ENCODE measurements around the gene MORN3.
"Not testable (repeated sequence)": the region's sequence is repeated elsewhere in the genome, so short reads cannot be mapped to it uniquely, and the experiment has no call there.

Gene MORN3, protein sequence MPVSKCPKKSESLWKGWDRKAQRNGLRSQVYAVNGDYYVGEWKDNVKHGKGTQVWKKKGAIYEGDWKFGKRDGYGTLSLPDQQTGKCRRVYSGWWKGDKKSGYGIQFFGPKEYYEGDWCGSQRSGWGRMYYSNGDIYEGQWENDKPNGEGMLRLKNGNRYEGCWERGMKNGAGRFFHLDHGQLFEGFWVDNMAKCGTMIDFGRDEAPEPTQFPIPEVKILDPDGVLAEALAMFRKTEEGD

DNA sequence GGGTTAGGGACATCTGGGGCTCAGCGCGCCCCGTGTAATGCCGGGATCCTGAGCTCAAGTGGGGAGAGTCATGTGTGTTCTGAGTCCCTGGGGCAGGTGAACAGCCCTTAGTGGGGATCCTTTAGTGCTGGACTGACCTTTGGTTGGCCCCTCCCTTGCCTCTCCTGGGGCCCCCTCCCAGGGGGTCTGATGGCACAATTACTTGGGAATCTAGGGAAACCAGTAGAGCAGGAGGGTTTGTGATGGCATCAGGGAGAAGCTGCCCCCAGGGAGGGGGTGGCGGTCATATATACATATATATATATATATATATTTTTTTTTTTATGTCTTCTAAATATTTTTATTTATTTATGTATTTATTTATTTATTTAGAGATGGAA lies at the start of gene MORN3:
TSS of gene MORN3 (minus strand) at position 134 of the 380 bp plus-strand sequence. CDS start 171 bp downstream, outside the sequence.
- Histone ChIP-seq H3K9ac (ENCODE audit: low read length) (no peak within 1 kb of the TSS), H3K4me1 (ENCODE audit: control insufficient read depth, insufficient read depth, low read length) (peaks cover 19% of the 10 kb centered on the region), H3K4me3 (ENCODE audit: low read length) (no peak within 1 kb of the TSS), H3K27me3 (replicated peaks; ENCODE audit: control insufficient read depth, insufficient read depth, low read length) (no peaks in the 10 kb centered on the region), H3K9me3 (ENCODE audit: control insufficient read depth, low read length) (no peaks in the 10 kb centered on the region), H3K36me3 (ENCODE audit: control insufficient read depth, insufficient read depth, low read length, severe bottlenecking) (no peaks in the 10 kb centered on the region)
- DNase-seq (ENCODE audit: low read depth) = no peak

DNA sequence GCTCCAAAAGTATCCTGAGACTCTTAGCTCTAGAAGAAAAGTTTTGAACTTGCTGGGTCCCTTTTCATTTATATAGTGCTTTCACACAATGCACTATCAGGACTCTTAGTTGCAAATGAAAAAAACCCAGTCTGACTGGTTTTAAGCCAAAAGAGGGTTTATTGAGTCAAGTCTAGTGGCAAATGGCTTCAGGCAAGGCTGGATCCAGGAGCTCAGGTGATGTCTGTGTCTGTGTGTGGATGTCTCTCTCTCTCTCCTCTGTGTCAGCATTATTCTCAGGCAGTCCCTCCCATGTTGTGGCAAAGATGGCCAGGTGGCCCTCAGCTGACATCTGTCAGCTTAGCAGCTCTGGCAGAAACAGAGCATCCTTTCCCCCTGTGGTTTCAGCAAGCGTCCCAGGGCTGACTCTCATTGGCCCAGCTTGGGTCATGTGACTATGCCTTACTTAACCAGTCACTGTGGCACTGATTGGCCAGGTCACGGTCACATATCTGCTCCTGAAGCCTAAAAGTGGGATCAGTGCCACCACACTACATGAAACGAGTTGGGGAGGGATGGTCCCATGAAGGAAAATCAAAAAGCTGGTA lies 49.3 kb upstream of the MORN3 start:
- peaks cover 10% of the 10 kb centered on the region for H3K4me1 ChIP-seq (ENCODE audit: control insufficient read depth, insufficient read depth, low read length)
- H3K27me3 ChIP-seq (replicated peaks; ENCODE audit: control insufficient read depth, insufficient read depth, low read length) = no peaks in the 10 kb centered on the region
- no peak overlapping the region for H3K4me3 ChIP-seq (ENCODE audit: low read length)
- no peak for DNase-seq (ENCODE audit: low read depth)
- no peaks in the 10 kb centered on the region for H3K9me3 ChIP-seq (ENCODE audit: control insufficient read depth, low read length)
- H3K36me3 ChIP-seq (ENCODE audit: control insufficient read depth, insufficient read depth, low read length, severe bottlenecking) = no peaks in the 10 kb centered on the region
- no peak overlapping the region for H3K9ac ChIP-seq (ENCODE audit: low read length)

DNA sequence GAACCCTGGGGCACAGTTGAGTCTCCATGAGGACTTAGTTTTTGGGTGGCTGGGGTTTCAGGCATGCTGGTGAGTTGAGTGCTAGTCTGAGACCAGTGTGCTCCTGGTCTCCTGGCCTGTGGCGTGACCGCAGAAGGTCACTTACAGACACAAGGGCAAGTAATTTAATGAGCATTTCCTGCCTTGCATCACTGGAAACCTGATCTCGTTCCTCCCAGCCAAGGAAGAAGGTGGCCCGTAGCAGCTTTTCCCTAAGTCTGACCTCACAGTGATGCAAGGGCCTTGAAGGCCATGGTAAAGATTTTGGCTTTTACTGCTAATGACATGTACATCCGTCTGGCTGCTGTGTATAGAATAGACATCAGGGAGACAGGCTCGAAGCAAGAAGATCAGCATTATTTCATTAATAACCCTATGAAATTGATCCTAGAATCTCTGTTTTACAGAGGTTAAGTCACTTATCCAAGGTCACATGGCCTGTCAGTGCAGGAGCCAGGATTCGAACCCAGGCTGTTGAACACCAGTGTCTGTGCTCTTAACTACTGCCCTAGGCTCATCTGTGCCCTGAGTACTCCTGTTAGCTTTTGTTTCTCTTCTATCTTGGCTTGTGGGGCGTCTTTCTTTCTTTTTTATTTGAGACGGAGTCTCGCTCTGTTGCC lies 47.7 kb upstream of the MORN3 start:
- peaks cover 15% of the 10 kb centered on the region for H3K4me1 ChIP-seq (ENCODE audit: control insufficient read depth, insufficient read depth, low read length)
- no peak overlapping the region for H3K9ac ChIP-seq (ENCODE audit: low read length)
- no peak overlapping the region for H3K4me3 ChIP-seq (ENCODE audit: low read length)
- DNase-seq (ENCODE audit: low read depth) = peak; percentile 87
- H3K9me3 ChIP-seq (ENCODE audit: control insufficient read depth, low read length) = no peaks in the 10 kb centered on the region
- no peaks in the 10 kb centered on the region for H3K27me3 ChIP-seq (replicated peaks; ENCODE audit: control insufficient read depth, insufficient read depth, low read length)
- H3K36me3 ChIP-seq (ENCODE audit: control insufficient read depth, insufficient read depth, low read length, severe bottlenecking) = no peaks in the 10 kb centered on the region

DNA sequence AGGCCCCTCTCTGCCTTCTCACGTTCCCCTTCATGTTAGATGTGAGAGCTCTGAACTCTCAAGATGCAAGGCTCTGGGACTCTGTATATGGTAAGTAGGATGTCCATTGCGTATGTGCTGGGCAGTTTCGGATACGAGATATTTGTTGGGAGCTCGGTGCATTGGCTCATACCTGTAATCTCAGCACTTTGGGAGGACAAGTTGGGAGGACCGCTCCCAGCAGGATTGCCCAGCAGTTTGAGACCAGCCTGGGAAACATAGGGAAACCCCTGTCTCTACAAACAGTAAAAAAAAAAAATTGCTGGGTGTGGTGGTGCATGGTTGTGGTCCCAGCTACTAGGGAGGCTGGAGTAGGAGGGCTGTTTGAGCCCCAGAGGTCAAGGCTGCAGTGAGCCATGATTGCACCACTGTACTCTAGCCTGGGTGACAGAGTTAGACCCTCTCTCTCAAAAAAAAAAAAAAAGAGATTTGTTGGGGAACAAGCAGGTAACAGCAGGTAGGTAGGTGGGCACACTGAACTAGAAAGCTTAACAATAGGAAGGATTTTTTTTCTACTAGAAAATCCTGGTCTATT lies 46.5 kb upstream of the MORN3 start:
- H3K36me3 ChIP-seq (ENCODE audit: control insufficient read depth, insufficient read depth, low read length, severe bottlenecking) = no peaks in the 10 kb centered on the region
- H3K9me3 ChIP-seq (ENCODE audit: control insufficient read depth, low read length) = no peaks in the 10 kb centered on the region
- DNase-seq (ENCODE audit: low read depth) = no peak
- H3K27me3 ChIP-seq (replicated peaks; ENCODE audit: control insufficient read depth, insufficient read depth, low read length) = no peaks in the 10 kb centered on the region
- H3K4me1 ChIP-seq (ENCODE audit: control insufficient read depth, insufficient read depth, low read length) = peaks cover 21% of the 10 kb centered on the region
- H3K4me3 ChIP-seq (ENCODE audit: low read length) = no peak overlapping the region
- no peak overlapping the region for H3K9ac ChIP-seq (ENCODE audit: low read length)

DNA sequence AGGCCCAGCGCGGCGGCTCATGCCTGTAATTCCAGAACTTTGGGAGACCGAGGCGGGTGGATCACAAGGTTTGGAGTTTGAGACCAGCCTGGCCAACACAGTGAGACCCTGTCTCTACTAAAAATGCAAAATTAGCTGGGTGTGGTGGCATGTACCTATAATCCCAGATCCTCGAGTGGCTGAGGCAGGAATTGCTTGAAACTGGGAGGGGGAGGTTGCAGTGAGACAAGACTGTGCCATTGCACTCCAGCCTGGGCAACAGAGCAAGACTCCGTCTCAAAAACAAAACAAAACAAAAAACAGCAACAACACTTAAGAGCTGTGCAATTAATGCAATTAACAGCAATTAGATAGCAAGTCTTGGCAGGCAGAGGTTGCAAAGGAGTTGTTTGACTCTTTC lies 45.6 kb upstream of the MORN3 start:
- not testable (repeated sequence) for H3K27me3 ChIP-seq (replicated peaks; ENCODE audit: control insufficient read depth, insufficient read depth, low read length); DNase-seq (ENCODE audit: low read depth); H3K36me3 ChIP-seq (ENCODE audit: control insufficient read depth, insufficient read depth, low read length, severe bottlenecking); H3K9me3 ChIP-seq (ENCODE audit: control insufficient read depth, low read length); H3K4me3 ChIP-seq (ENCODE audit: low read length); H3K9ac ChIP-seq (ENCODE audit: low read length)
- peaks cover 21% of the 10 kb centered on the region for H3K4me1 ChIP-seq (ENCODE audit: control insufficient read depth, insufficient read depth, low read length)

DNA sequence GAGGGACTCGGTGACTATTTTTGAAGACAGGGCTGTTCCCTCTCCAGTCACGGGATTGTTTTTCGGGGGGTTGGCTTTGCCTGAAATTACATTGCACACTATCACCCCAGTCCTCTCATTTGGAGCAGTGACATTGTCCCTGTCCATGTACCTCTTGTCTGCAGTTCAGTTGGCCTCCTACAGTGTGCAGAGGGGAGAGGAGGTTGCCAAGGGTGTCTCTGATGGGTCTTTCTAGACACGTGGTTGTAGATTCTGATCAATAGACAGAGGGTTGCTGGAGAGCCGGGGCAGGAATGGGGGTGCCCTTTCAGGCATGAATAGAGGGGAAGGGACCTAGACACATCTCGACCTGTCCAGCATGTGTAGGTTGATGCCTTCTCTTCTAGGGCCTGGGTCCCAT lies 44.3 kb upstream of the MORN3 start:
- Histone ChIP-seq H3K27me3 (replicated peaks; ENCODE audit: control insufficient read depth, insufficient read depth, low read length) (no peaks in the 10 kb centered on the region), H3K9ac (ENCODE audit: low read length) (peak overlapping the region; percentile 92), H3K36me3 (ENCODE audit: control insufficient read depth, insufficient read depth, low read length, severe bottlenecking) (no peaks in the 10 kb centered on the region), H3K4me3 (ENCODE audit: low read length) (peak overlapping the region; percentile 92), H3K4me1 (ENCODE audit: control insufficient read depth, insufficient read depth, low read length) (peaks cover 23% of the 10 kb centered on the region), H3K9me3 (ENCODE audit: control insufficient read depth, low read length) (no peaks in the 10 kb centered on the region)
- no peak for DNase-seq (ENCODE audit: low read depth)

DNA sequence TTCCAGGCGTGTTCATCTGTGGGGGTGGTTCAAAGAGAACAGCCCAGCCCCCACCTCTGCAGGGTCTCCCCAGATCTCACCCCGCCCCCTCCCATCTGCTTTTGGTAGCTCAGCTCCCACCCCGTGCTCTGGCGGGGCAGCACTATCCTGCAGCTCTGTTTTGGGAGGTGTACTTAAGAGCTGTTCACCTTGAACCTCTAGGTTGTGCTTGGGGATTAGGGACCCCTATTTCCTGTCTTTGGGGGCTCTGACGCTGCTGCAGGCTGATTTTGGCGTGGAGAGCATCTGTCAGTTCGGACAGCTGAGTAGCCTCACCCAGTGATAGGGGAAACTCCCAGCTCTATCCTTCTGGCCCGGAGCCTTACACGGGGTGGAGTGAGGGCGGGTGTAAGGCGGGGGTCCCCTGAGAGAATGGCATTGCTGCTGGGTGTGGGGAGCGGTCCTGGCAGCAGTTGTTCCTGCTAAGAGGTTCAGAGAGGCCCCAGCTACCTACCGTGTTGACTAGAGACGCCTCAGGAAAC lies 43.9 kb upstream of the MORN3 start:
- Histone ChIP-seq H3K9ac (ENCODE audit: low read length) (peak overlapping the region; percentile 92), H3K4me1 (ENCODE audit: control insufficient read depth, insufficient read depth, low read length) (peaks cover 23% of the 10 kb centered on the region), H3K27me3 (replicated peaks; ENCODE audit: control insufficient read depth, insufficient read depth, low read length) (no peaks in the 10 kb centered on the region), H3K9me3 (ENCODE audit: control insufficient read depth, low read length) (no peaks in the 10 kb centered on the region), H3K4me3 (ENCODE audit: low read length) (peak overlapping the region; percentile 92), H3K36me3 (ENCODE audit: control insufficient read depth, insufficient read depth, low read length, severe bottlenecking) (no peaks in the 10 kb centered on the region)
- peak; percentile 27 for DNase-seq (ENCODE audit: low read depth)

DNA sequence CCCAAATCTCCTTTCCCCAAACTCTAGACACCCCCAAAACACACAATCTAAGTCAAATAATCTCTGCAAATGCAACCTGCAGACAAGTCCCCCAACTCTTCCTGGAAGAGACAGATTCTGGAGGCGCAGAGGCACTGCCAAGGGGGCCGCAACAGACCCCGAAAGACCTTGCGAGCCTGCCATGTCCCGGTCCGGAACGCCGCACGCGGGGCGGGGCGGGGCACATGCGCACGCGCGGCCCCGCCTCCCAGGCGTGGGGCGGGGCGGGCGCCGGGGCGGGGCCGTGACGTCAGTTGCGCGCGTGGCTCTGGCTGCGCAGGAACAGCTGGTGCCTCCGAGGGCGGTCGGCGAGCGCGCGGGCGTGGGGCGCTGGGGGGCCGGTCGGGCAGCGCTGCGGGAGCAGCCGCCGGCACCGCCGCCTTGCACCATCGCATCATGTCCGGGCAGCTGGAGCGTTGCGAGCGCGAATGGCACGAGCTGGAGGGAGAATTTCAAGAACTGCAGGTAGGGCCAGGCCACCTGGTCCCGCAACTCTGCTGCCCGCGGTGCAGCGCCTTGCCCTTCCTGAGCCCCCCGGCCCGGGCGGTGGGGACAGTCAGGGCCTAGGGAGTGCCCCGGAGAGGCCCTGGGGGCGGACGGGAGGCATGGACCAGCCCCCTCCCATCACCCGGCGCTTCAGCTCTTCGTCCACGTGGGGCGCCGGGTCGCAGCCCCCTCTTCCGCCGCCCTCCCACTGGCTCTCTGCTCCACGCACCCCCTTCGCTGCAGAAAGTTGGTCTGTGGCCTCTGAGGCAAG lies 43.2 kb upstream of the MORN3 start, which contains the start of gene TMEM120B:
TSS of gene TMEM120B (plus strand) at position 292 of the 796 bp plus-strand sequence. CDS start at position 436, 144 bp downstream.
- H3K36me3 ChIP-seq (ENCODE audit: control insufficient read depth, insufficient read depth, low read length, severe bottlenecking) = no peaks in the 10 kb centered on the region
- peak within 1 kb of the TSS; percentile 92 for H3K9ac ChIP-seq (ENCODE audit: low read length)
- peak within 1 kb of the TSS; percentile 92 for H3K4me3 ChIP-seq (ENCODE audit: low read length)
- peaks cover 23% of the 10 kb centered on the region for H3K4me1 ChIP-seq (ENCODE audit: control insufficient read depth, insufficient read depth, low read length)
- DNase-seq (ENCODE audit: low read depth) = peak; percentile 94
- no peaks in the 10 kb centered on the region for H3K9me3 ChIP-seq (ENCODE audit: control insufficient read depth, low read length)
- H3K27me3 ChIP-seq (replicated peaks; ENCODE audit: control insufficient read depth, insufficient read depth, low read length) = no peaks in the 10 kb centered on the region

DNA sequence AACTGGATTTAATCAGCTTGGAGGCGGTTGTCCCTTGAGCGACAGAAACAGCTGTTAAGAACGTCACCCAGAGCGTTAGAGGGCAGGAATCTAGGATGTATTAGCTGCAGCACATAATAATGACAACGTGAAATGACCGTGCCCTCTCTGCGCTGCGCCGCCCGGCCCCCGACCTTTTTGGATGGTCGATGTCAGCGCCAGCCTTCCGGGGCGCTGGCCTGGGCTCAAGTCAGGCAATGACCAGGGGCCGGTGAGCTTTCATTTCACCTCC lies 42.7 kb upstream of the MORN3 start:
- H3K9ac ChIP-seq (ENCODE audit: low read length) = peak overlapping the region; percentile 92
- peak overlapping the region; percentile 92 for H3K4me3 ChIP-seq (ENCODE audit: low read length)
- peak; percentile 56 for DNase-seq (ENCODE audit: low read depth)
- H3K27me3 ChIP-seq (replicated peaks; ENCODE audit: control insufficient read depth, insufficient read depth, low read length) = no peaks in the 10 kb centered on the region
- no peaks in the 10 kb centered on the region for H3K9me3 ChIP-seq (ENCODE audit: control insufficient read depth, low read length)
- no peaks in the 10 kb centered on the region for H3K36me3 ChIP-seq (ENCODE audit: control insufficient read depth, insufficient read depth, low read length, severe bottlenecking)
- peaks cover 22% of the 10 kb centered on the region for H3K4me1 ChIP-seq (ENCODE audit: control insufficient read depth, insufficient read depth, low read length)

DNA sequence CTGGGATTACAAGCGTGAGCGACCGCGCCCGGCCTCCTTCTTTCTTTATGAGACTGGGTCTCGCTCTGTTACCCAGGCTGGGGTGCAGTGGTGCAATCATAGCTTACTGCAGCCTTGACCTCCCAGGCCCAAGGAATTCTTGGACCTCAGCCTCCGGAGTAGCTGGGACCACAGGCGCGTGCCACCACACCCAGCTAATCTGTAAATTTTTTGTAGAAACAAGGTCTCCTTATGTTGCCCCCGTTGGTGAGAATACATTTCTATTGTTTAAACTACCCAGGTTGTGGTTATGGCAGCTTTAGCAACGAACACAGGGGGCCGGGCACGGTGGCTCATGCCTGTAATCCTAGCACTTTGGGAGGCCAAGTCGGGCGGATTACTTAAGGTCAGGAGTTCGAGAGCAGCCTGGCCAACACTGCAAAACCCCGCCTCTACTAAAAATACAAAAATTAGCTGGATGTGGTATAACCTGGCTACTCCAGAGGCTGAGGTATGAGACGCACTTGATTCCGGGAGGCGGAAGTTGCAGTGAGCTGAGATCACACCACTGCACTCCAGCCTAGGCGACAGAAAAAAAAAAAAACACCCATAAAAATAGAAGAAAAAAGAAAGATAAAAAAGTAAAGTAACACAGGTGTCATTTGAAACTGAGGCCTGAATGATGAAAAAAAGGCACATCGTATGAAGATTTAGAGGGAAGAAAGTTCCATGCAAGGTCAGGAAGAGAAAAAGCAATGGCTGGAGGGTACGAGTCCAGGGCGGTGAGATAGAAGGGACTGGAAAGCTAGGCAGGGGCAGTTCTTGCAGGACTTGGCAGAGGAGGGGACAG lies 42.1 kb upstream of the MORN3 start:
- Histone ChIP-seq H3K9me3 (ENCODE audit: control insufficient read depth, low read length) (no peaks in the 10 kb centered on the region), H3K9ac (ENCODE audit: low read length) (peak overlapping the region; percentile 92), H3K36me3 (ENCODE audit: control insufficient read depth, insufficient read depth, low read length, severe bottlenecking) (no peaks in the 10 kb centered on the region), H3K27me3 (replicated peaks; ENCODE audit: control insufficient read depth, insufficient read depth, low read length) (no peaks in the 10 kb centered on the region), H3K4me3 (ENCODE audit: low read length) (peak overlapping the region; percentile 92), H3K4me1 (ENCODE audit: control insufficient read depth, insufficient read depth, low read length) (peaks cover 18% of the 10 kb centered on the region)
- DNase-seq (ENCODE audit: low read depth) = no peak

Measured in adipocyte (in vitro differentiated cells).